CD4-positive, alpha-beta T cell treated with Interleukin-10 for 1 hour (primary cell): ENCODE data around the gene SIK2.
"Not testable (repeated sequence)": the region's sequence is repeated elsewhere in the genome, so short reads cannot be mapped to it uniquely, and the experiment has no call there.

Source experiments
- DNase-seq: peaks from one replicate; pipeline ENCODE4 v3.0.0-alpha.2; 2020

The SIK2 gene

GRCh38 chr11:111629499-111629898, 27.2 kb downstream of the SIK2 start:
- DNase-seq = no peak

- no peak for DNase-seq
Measured at GRCh38 chr11:111631024-111631665, 28.9 kb downstream of the SIK2 start.

- DNase-seq = peak; percentile 23
Measured at GRCh38 chr11:111631666-111632039, 29.4 kb downstream of the SIK2 start.

- no peak for DNase-seq
Measured at GRCh38 chr11:111632516-111633220, 30.4 kb downstream of the SIK2 start.

- DNase-seq = no peak
Measured at GRCh38 chr11:111633248-111633647, 31.0 kb downstream of the SIK2 start.

- DNase-seq = no peak
Measured at GRCh38 chr11:111633756-111634362, 31.6 kb downstream of the SIK2 start.

GRCh38 chr11:111634981-111635705, 32.9 kb downstream of the SIK2 start:
- DNase-seq = no peak

- no peak for DNase-seq
Measured at GRCh38 chr11:111635706-111636045, 33.4 kb downstream of the SIK2 start.

GRCh38 chr11:111637885-111638284, 35.6 kb downstream of the SIK2 start:
- DNase-seq = no peak

GRCh38 chr11:111639226-111639925, 37.1 kb downstream of the SIK2 start:
- no peak for DNase-seq

GRCh38 chr11:111641339-111642015, 39.2 kb downstream of the SIK2 start:
- DNase-seq = no peak

- DNase-seq = no peak
Measured at GRCh38 chr11:111642542-111642941, 40.3 kb downstream of the SIK2 start.

GRCh38 chr11:111644922-111645321, 42.7 kb downstream of the SIK2 start:
- DNase-seq = no peak

GRCh38 chr11:111645657-111646316, 43.5 kb downstream of the SIK2 start:
- no peak for DNase-seq

GRCh38 chr11:111651336-111651735, 49.1 kb downstream of the SIK2 start:
- DNase-seq = not testable (repeated sequence)

- no peak for DNase-seq
Measured at GRCh38 chr11:111652184-111652583, 49.9 kb downstream of the SIK2 start.

GRCh38 chr11:111654601-111655000, 52.4 kb downstream of the SIK2 start:
- DNase-seq = no peak

GRCh38 chr11:111655924-111656323, 53.7 kb downstream of the SIK2 start:
- DNase-seq = no peak

- DNase-seq = not testable (repeated sequence)
Measured at GRCh38 chr11:111657905-111658304, 55.7 kb downstream of the SIK2 start.

GRCh38 chr11:111658493-111658892, 56.2 kb downstream of the SIK2 start:
- not testable (repeated sequence) for DNase-seq

- DNase-seq = no peak
Measured at GRCh38 chr11:111659201-111660115, 57.2 kb downstream of the SIK2 start.
